Peyer's patch (tissue), 4 donors: ENCODE data around the gene PCDHA1.

ENCODE experiments used
- CTCF ChIP-seq, 6 experiments: fragments of 450-650 bp in 4 of 6; fragments of 200-600 bp in 2 of 6; sonication (generic) in 1 of 6; IDR thresholded peaks; one replicate each; pipeline ENCODE4 v1.5.1; 2017 to 2019; ENCODE audit warnings: antibody characterized with exemption in 6 of 6, mild to moderate bottlenecking in 3 of 6, moderate library complexity in 1 of 6
- POLR2A ChIP-seq, 2 donors: fragments of 450-650 bp; IDR thresholded peaks; one replicate each; pipeline ENCODE4 v1.5.1; 2017; ENCODE audit warnings: antibody characterized with exemption in 2 of 2, mild to moderate bottlenecking in 2 of 2, moderate library complexity in 2 of 2

GRCh38 chr5:140925806-140926442 lies 140.0 kb downstream of the PCDHA1 start, which contains the start of gene PCDHAC1:
- no peak for TF ChIP-seq CTCF (IDR thresholded peaks at IDR 0.05)
- no peak for TF ChIP-seq POLR2A (IDR thresholded peaks at IDR 0.05)
